ENCODE data around the gene BTN1A1.

The BTN1A1 gene

GRCh38 chr6:26524722-26525370, 24.7 kb downstream of the BTN1A1 start:
- Histone ChIP-seq H3K27ac (ENCODE audit: low read depth, low read length) (no peak overlapping the region), H3K9me2 (replicated peaks; ENCODE audit: control insufficient read depth, low read length) (no peaks in the 10 kb centered on the region), H4K20me1 (ENCODE audit: control insufficient read depth, insufficient read depth, low read depth, low read length) (no peaks in the 10 kb centered on the region), H3K9me3 (ENCODE audit: control insufficient read depth, insufficient read depth, low read length) (no peaks in the 10 kb centered on the region), H3K36me3 (ENCODE audit: control insufficient read depth, low read length) (0 out of 2 replicates have a peak, but pooled peaks cover 3% of the 10 kb centered on the region), H3K4me1 (ENCODE audit: control insufficient read depth, low read length) (peaks cover 22% of the 10 kb centered on the region), H3K27me3 (ENCODE audit: control insufficient read depth, low read length) (no peaks in the 10 kb centered on the region), H3K4me2 (ENCODE audit: low read length) (no peak overlapping the region), H3F3A (ENCODE audit: control insufficient read depth, insufficient read depth) (peaks cover 7% of the 10 kb centered on the region), H3K4me3 (ENCODE audit: low read length) (no peak overlapping the region), H3K79me2 (ENCODE audit: control insufficient read depth, low read length) (no peaks in the 10 kb centered on the region)
- no peak for TF ChIP-seq CTCF (IDR thresholded peaks at IDR 0.05; ENCODE audit: low read depth, low read length, poor library complexity, severe bottlenecking)
- no peak for TF ChIP-seq EZH2phosphoT487 (IDR thresholded peaks at IDR 0.05; ENCODE audit: borderline replicate concordance, low read length)

- Histone ChIP-seq H3K9me2 (replicated peaks; ENCODE audit: control insufficient read depth, low read length) (no peaks in the 10 kb centered on the region), H3K79me2 (ENCODE audit: control insufficient read depth, low read length) (no peaks in the 10 kb centered on the region), H3K4me2 (ENCODE audit: low read length) (no peak overlapping the region), H3K27me3 (ENCODE audit: control insufficient read depth, low read length) (no peaks in the 10 kb centered on the region), H3K9me3 (ENCODE audit: control insufficient read depth, insufficient read depth, low read length) (no peaks in the 10 kb centered on the region), H3K27ac (ENCODE audit: low read depth, low read length) (no peak overlapping the region), H3K4me1 (ENCODE audit: control insufficient read depth, low read length) (peaks cover 15% of the 10 kb centered on the region), H3F3A (ENCODE audit: control insufficient read depth, insufficient read depth) (peaks cover 7% of the 10 kb centered on the region; the same call in 1 of the 2 replicates), H3K36me3 (ENCODE audit: control insufficient read depth, low read length) (no peaks in the 10 kb centered on the region), H4K20me1 (ENCODE audit: control insufficient read depth, insufficient read depth, low read depth, low read length) (no peaks in the 10 kb centered on the region), H3K4me3 (ENCODE audit: low read length) (no peak overlapping the region)
- TF ChIP-seq CTCF (IDR thresholded peaks at IDR 0.05; ENCODE audit: low read depth, low read length, poor library complexity, severe bottlenecking) (no peak), EZH2phosphoT487 (IDR thresholded peaks at IDR 0.05; ENCODE audit: borderline replicate concordance, low read length) (no peak)
These were observed 25.7 kb downstream of the BTN1A1 start for GRCh38 chr6:26525838-26526237.

- H3K36me3 ChIP-seq (ENCODE audit: control insufficient read depth, low read length), result no peaks in the 10 kb centered on the region
These were observed 26.8 kb downstream of the BTN1A1 start for GRCh38 chr6:26526928-26527327.

More at GRCh38 chr6:26526928-26527327, 26.8 kb downstream of the BTN1A1 start:
- H3K4me1 ChIP-seq (ENCODE audit: control insufficient read depth, low read length), result peaks cover 13% of the 10 kb centered on the region
- no peaks in the 10 kb centered on the region for H3K9me3 ChIP-seq (ENCODE audit: control insufficient read depth, insufficient read depth, low read length)
- TF ChIP-seq CTCF (IDR thresholded peaks at IDR 0.05; ENCODE audit: low read depth, low read length, poor library complexity, severe bottlenecking) (no peak), EZH2phosphoT487 (IDR thresholded peaks at IDR 0.05; ENCODE audit: borderline replicate concordance, low read length) (no peak)
- H3K27ac ChIP-seq (ENCODE audit: low read depth, low read length), result no peak overlapping the region
- no peaks in the 10 kb centered on the region for H3K9me2 ChIP-seq (replicated peaks; ENCODE audit: control insufficient read depth, low read length)
- H3K4me3 ChIP-seq (ENCODE audit: low read length), result no peak overlapping the region
- H3F3A ChIP-seq (ENCODE audit: control insufficient read depth, insufficient read depth), result peaks cover 7% of the 10 kb centered on the region; the same call in 1 of the 2 replicates
- H4K20me1 ChIP-seq (ENCODE audit: control insufficient read depth, insufficient read depth, low read depth, low read length), result no peaks in the 10 kb centered on the region
- H3K27me3 ChIP-seq (ENCODE audit: control insufficient read depth, low read length), result no peaks in the 10 kb centered on the region
- H3K79me2 ChIP-seq (ENCODE audit: control insufficient read depth, low read length), result no peaks in the 10 kb centered on the region
- H3K4me2 ChIP-seq (ENCODE audit: low read length), result no peak overlapping the region

All from DOHH2 (cell line).